Epithelial cell of proximal tubule (primary cell): Measurements from ENCODE around the gene TMEM178B. TPM values are rescaled to one million over a fixed set of nuclear protein-coding genes. Genes with fewer than 3 reads are reported as not detected.

ENCODE experiments used
- total RNA-seq: library from RNA; depleted of rRNA; stranded (reverse); fragments of >200 nt; gene quantifications from 2 replicates; pipeline ENCODE4 v1.2.3, GENCODE V29; 2015

TMEM178B gene
- total RNA-seq, 1 donor from 2014 or later = 3.1 TPM

Other genes with a start within 250 kb of the TMEM178B start
- 7.0 and 7.3 TPM in 2 replicates for gene BRAF, start 149.1 kb upstream of the TMEM178B start, total RNA-seq
- gene MRPS33, start 59.1 kb upstream of the TMEM178B start, total RNA-seq = 50.8 and 52.9 TPM in 2 replicates